Mesenchymal stem cell (in vitro differentiated cells and primary cell): ENCODE measurements around the gene CHRDL2.
A peak's percentile ranks its signal among the peaks of the same experiment; 100 is the strongest.
"Not testable (repeated sequence)": the region's sequence is repeated elsewhere in the genome, so short reads cannot be mapped to it uniquely, and the experiment has no call there.

Experiments
- DNase-seq: peaks from one replicate; pipeline ENCODE4 v3.0.0-alpha.2; 2013
- H2AFZ ChIP-seq: one replicate; pipeline ENCODE4 v1.6.1; 2013; ENCODE audit warnings: low read depth, mild to moderate bottlenecking, control low read depth, inconsistent platforms, low read length, moderate library complexity
- H2AK5ac ChIP-seq: 2 replicates; pipeline ENCODE4 v1.6.1; 2013; ENCODE audit warnings: low read length, moderate library complexity, mild to moderate bottlenecking, inconsistent platforms; ENCODE audit not compliant: severe bottlenecking
- H2BK120ac ChIP-seq: one replicate; pipeline ENCODE4 v1.6.1; 2013; ENCODE audit warnings: low read depth, mild to moderate bottlenecking, inconsistent platforms, low read length, moderate library complexity
- H2BK12ac ChIP-seq, 2 experiments: one replicate each; pipeline ENCODE4 v1.6.1; 2013; ENCODE audit warnings: inconsistent platforms in 2 of 2, low read length in 2 of 2, mild to moderate bottlenecking in 2 of 2, moderate library complexity in 2 of 2, control low read depth in 1 of 2
- H2BK15ac ChIP-seq: one replicate; pipeline ENCODE4 v1.6.1; 2013; ENCODE audit warnings: mild to moderate bottlenecking, low read depth, inconsistent platforms; ENCODE audit not compliant: poor library complexity, severe bottlenecking
- H2BK5ac ChIP-seq: 2 replicates; pipeline ENCODE4 v1.6.1; 2013; ENCODE audit warnings: low read depth, mild to moderate bottlenecking, low read length, control low read depth, inconsistent platforms; ENCODE audit not compliant: poor library complexity, severe bottlenecking
- H3K14ac ChIP-seq, 2 experiments: one replicate each; pipeline ENCODE4 v1.6.1; 2013; ENCODE audit warnings: inconsistent platforms in 2 of 2, low read length in 2 of 2, control low read depth in 1 of 2, mild to moderate bottlenecking in 1 of 2, moderate library complexity in 1 of 2
- H3K18ac ChIP-seq, 2 experiments: one replicate each; pipeline ENCODE4 v1.6.1; 2013; ENCODE audit warnings: inconsistent platforms in 2 of 2, low read length in 2 of 2, control low read depth in 1 of 2, low read depth in 1 of 2, mild to moderate bottlenecking in 1 of 2
- H3K23ac ChIP-seq, 2 experiments: one replicate each; pipeline ENCODE4 v1.6.1; 2013; ENCODE audit warnings: inconsistent platforms in 2 of 2, low read length in 2 of 2, mild to moderate bottlenecking in 2 of 2, moderate library complexity in 2 of 2, control low read depth in 1 of 2
- H3K27ac ChIP-seq: 2 replicates; pipeline ENCODE4 v1.5.1; 2013; ENCODE audit warnings: mild to moderate bottlenecking, moderate library complexity, low read length, control low read depth, inconsistent platforms; ENCODE audit not compliant: poor library complexity, severe bottlenecking
- H3K27me3 ChIP-seq, 2 experiments: 2 replicates each; pipeline versions ENCODE4 v1.6.1 to v1.7.0; 2013; ENCODE audit warnings: low read length in 2 of 2, mild to moderate bottlenecking in 2 of 2, moderate library complexity in 2 of 2, control low read depth in 1 of 2, inconsistent platforms in 1 of 2; ENCODE audit not compliant: control insufficient read depth in 1 of 2, insufficient read depth in 1 of 2
- H3K36me3 ChIP-seq, 2 experiments: 2 replicates each; pipeline versions ENCODE4 v1.6.1 to v1.7.0; 2013; ENCODE audit warnings: low read length in 2 of 2, control low read depth in 1 of 2, inconsistent platforms in 1 of 2, low read depth in 1 of 2, mild to moderate bottlenecking in 1 of 2; ENCODE audit not compliant: insufficient read depth in 2 of 2, control insufficient read depth in 1 of 2
- H3K4ac ChIP-seq, 2 experiments: one replicate each; pipeline ENCODE4 v1.6.1; 2013; ENCODE audit warnings: inconsistent platforms in 2 of 2, low read length in 2 of 2, mild to moderate bottlenecking in 2 of 2, moderate library complexity in 2 of 2, control low read depth in 1 of 2, low read depth in 1 of 2
- H3K4me1 ChIP-seq: 2 replicates; pipeline ENCODE4 v1.6.1; 2013; ENCODE audit warnings: low read depth, low read length, control low read depth; ENCODE audit not compliant: control insufficient read depth, insufficient read depth
- H3K4me2 ChIP-seq: 2 replicates; pipeline ENCODE4 v1.6.1; 2013; ENCODE audit warnings: low read length, mild to moderate bottlenecking, inconsistent platforms; ENCODE audit not compliant: poor library complexity, severe bottlenecking
- H3K4me3 ChIP-seq, 2 experiments: 2 replicates each; pipeline versions ENCODE4 v1.5.1 to v1.7.0; 2013; ENCODE audit warnings: low read length in 2 of 2, mild to moderate bottlenecking in 2 of 2, control low read depth in 1 of 2, low read depth in 1 of 2; ENCODE audit not compliant: insufficient read depth in 1 of 2
- H3K79me1 ChIP-seq: replicated peaks from 2 replicates; pipeline ENCODE4 v1.6.1; 2013; ENCODE audit warnings: mild to moderate bottlenecking, control low read depth, low read length, inconsistent platforms; ENCODE audit not compliant: poor library complexity, severe bottlenecking
- H3K9ac ChIP-seq: 2 replicates; pipeline ENCODE4 v1.7.0; 2013; ENCODE audit warnings: mild to moderate bottlenecking, low read length, moderate library complexity
- H3K9me3 ChIP-seq: 2 replicates; pipeline ENCODE4 v1.7.0; 2013; ENCODE audit warnings: mild to moderate bottlenecking, low read length; ENCODE audit not compliant: control insufficient read depth
- H4K8ac ChIP-seq: one replicate; pipeline ENCODE4 v1.6.1; 2013; ENCODE audit warnings: inconsistent platforms, mild to moderate bottlenecking, low read length, moderate library complexity
- H4K91ac ChIP-seq: one replicate; pipeline ENCODE4 v1.6.1; 2013; ENCODE audit warnings: mild to moderate bottlenecking, low read length, inconsistent platforms
- WGBS: methylation state at CpG from one replicate; pipeline ENCODE4 v1.1.7; 2013; ENCODE audit warnings: mixed read lengths; 5-methylcytosine and 5-hydroxymethylcytosine counted together

CHRDL2 gene

DNA sequence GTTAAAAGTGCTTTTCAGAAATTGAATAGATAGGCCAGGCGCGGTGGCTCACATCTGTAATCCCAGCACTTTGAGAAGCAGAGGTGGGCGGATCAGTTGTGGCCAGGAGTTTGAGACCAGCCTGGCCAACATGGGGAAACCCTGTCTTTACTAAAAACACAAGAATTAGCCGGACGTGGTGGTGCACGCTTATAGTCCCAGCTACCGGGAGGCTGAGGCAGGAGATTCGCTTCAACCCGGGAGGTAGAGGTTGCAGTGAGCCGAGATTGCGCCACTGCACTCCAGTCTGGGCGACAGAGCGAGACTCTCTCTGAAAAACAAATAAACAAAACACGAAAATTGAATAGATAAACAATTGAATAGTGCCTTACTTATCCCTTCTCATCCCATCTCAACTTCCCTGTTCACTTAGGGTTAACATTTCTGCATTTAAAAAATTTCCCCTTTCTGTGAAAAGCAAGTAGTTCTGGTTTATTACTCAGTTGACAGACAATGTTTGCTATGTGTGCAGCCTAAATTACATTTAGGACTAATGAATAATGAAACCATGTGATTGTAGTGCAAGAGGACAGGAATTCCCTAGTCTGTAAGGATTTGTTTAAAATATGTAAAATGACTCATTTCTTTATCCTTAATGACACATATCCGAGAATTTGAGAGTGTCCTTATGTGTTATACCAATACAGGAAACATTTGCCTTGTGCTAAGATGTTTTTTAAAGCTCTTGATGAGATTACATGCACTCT lies 23.5 kb upstream of the CHRDL2 start:
- peak overlapping the region; percentile 56 for H3K9ac ChIP-seq
- no peaks in the 10 kb centered on the region for H3K9me3 ChIP-seq
- peak overlapping the region; percentile 20 to 78 for H2BK12ac ChIP-seq
- H3K79me1 ChIP-seq: no peaks in the 10 kb centered on the region
- H3K4me2 ChIP-seq: peak overlapping the region; percentile 74
- H3K27me3 ChIP-seq: no peaks in the 10 kb centered on the region
- peak overlapping the region; percentile 20 to 46 for H3K4me3 ChIP-seq
- H3K27ac ChIP-seq: peak overlapping the region; percentile 82
- no peak overlapping the region for H4K91ac ChIP-seq
- H4K8ac ChIP-seq: no peak overlapping the region
- H2BK120ac ChIP-seq: no peak overlapping the region
- no peak overlapping the region for H2AFZ ChIP-seq
- peaks cover 3% of the 10 kb centered on the region for H3K4me1 ChIP-seq
- WGBS: 13% methylated on average over 13 of the region's 15 CpGs
- H3K4ac ChIP-seq: peak overlapping the region in 1 of 2 experiments; percentile 51
- H2BK15ac ChIP-seq: no peak overlapping the region
- DNase-seq: peak; percentile 95
- no peak overlapping the region for H2AK5ac ChIP-seq
- no peak overlapping the region for H3K14ac ChIP-seq
- H2BK5ac ChIP-seq: no peak overlapping the region
- H3K18ac ChIP-seq: peak overlapping the region in 1 of 2 experiments; percentile 91
- no peak overlapping the region for H3K23ac ChIP-seq
- no peaks in the 10 kb centered on the region for H3K36me3 ChIP-seq

GRCh38 chr11:74751303-74751702 lies 20.1 kb upstream of the CHRDL2 start:
- no peak overlapping the region for H3K18ac ChIP-seq
- no peak for DNase-seq
- no peak overlapping the region for H3K23ac ChIP-seq
- no peaks in the 10 kb centered on the region for H3K9me3 ChIP-seq
- H3K4me3 ChIP-seq: no peak overlapping the region
- H2BK120ac ChIP-seq: no peak overlapping the region
- no peak overlapping the region for H2BK5ac ChIP-seq
- H4K91ac ChIP-seq: no peak overlapping the region
- H3K27me3 ChIP-seq: no peaks in the 10 kb centered on the region
- H2AK5ac ChIP-seq: no peak overlapping the region
- no peak overlapping the region for H3K14ac ChIP-seq
- no peak overlapping the region for H3K4ac ChIP-seq
- H3K9ac ChIP-seq: no peak overlapping the region
- peaks cover 6% of the 10 kb centered on the region for H3K4me1 ChIP-seq
- H2AFZ ChIP-seq: no peak overlapping the region
- WGBS: 71% methylated on average over 1 of the region's 2 CpGs
- no peaks in the 10 kb centered on the region for H3K36me3 ChIP-seq
- no peak overlapping the region for H2BK15ac ChIP-seq
- H4K8ac ChIP-seq: no peak overlapping the region
- H3K27ac ChIP-seq: no peak overlapping the region
- no peak overlapping the region for H2BK12ac ChIP-seq
- H3K4me2 ChIP-seq: no peak overlapping the region
- no peaks in the 10 kb centered on the region for H3K79me1 ChIP-seq

DNA sequence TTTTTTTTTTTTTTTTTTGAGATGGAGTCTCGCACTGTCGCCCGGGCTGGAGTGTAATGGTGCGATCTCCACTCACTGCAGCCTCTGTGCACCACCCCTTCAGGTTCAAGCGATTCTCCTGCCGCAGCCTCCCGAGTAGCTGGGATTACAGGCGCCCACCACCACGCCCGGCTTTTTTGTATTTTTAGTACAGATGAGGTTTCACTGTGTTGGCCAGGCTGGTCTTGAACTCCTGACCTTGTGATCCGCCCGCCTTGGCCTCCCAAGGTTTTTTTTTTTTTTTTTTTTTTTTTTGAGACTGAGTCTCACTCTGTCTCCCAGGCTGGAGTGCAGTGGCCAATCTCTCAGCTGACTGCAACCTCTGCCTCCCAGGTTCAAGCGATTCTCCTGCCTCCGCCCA lies 19.4 kb upstream of the CHRDL2 start:
- H4K91ac ChIP-seq, H4K8ac ChIP-seq, H3K4me2 ChIP-seq, H3K79me1 ChIP-seq, H3K23ac ChIP-seq, H2BK12ac ChIP-seq, H2BK5ac ChIP-seq, H2AK5ac ChIP-seq, DNase-seq, H2BK120ac ChIP-seq, H3K27me3 ChIP-seq, H3K9ac ChIP-seq, H3K14ac ChIP-seq, H3K4me1 ChIP-seq, H3K36me3 ChIP-seq, H3K4ac ChIP-seq, H3K9me3 ChIP-seq, H2AFZ ChIP-seq, H3K27ac ChIP-seq, H2BK15ac ChIP-seq, H3K18ac ChIP-seq: not testable (repeated sequence)
- peak overlapping the region in 1 of 2 experiments; percentile 99 for H3K4me3 ChIP-seq
- WGBS: 98% methylated on average over 14 of the region's 14 CpGs

- H3K27ac ChIP-seq: no peak overlapping the region
- H3K27me3 ChIP-seq: no peaks in the 10 kb centered on the region
- peak overlapping the region in 1 of 2 experiments; percentile 99 for H3K4me3 ChIP-seq
- H2AK5ac ChIP-seq: no peak overlapping the region
- no peak overlapping the region for H2BK12ac ChIP-seq
- H2BK120ac ChIP-seq: no peak overlapping the region
- H3K79me1 ChIP-seq: no peaks in the 10 kb centered on the region
- no peak overlapping the region for H2BK5ac ChIP-seq
- H4K91ac ChIP-seq: no peak overlapping the region
- no peak for DNase-seq
- H3K14ac ChIP-seq: no peak overlapping the region
- no peak overlapping the region for H2BK15ac ChIP-seq
- peak overlapping the region; percentile 52 for H3K4me2 ChIP-seq
- no peak overlapping the region for H2AFZ ChIP-seq
- H3K9me3 ChIP-seq: no peaks in the 10 kb centered on the region
- WGBS: 43% methylated on average over 1 of the region's 2 CpGs
- H3K9ac ChIP-seq: peak overlapping the region; percentile 93
- H4K8ac ChIP-seq: no peak overlapping the region
- H3K18ac ChIP-seq: no peak overlapping the region
- H3K4ac ChIP-seq: peak overlapping the region in 1 of 2 experiments; percentile 42
- no peaks in the 10 kb centered on the region for H3K36me3 ChIP-seq
- peaks cover 6% of the 10 kb centered on the region for H3K4me1 ChIP-seq
- no peak overlapping the region for H3K23ac ChIP-seq
Measured at GRCh38 chr11:74749965-74750296, 18.7 kb upstream of the CHRDL2 start.
